ENCODE results near the gene STAMBPL1. TPM values are rescaled to one million over a fixed set of nuclear protein-coding genes. Genes with fewer than 3 reads are reported as not detected.

The STAMBPL1 gene
- total RNA-seq, 1 donor from 2014 or later, result 37.5 TPM

DNA sequence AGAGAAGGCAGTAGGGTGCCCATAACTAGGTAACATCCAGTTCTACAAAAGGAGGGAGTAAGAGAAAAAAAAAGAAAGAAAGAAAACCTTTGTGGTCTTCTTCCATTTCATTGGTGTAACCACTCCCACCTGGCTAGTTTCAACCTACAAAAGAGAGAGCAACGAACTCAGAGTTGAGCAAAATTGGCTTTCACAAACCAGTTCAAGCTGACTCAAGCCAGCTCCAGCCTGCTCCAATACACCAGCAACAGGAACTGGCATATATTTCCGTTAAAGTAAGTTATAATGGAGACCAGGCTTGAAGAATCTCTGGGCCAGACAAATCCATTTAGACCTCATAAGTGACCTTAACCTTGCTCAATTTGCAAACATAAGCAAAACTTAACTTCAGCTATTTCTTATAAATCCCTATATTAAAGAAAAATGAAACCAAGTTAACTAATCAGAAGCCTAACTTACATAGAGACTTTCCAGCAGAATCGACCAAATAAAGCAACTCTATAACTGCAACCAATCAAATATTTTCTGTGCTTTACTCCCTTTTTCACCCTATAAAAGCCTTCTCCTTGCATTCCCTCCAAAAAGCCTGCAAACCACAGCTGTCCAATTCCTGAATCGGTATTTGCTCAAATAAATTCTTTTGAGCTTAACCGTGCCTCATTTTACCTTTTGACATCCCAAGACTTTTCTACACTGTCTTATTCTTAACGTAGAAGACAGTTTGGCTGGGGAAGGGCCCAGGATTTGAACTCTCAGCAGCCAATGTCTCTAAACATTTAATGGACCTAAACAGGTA lies 38.5 kb upstream of the STAMBPL1 start:
- Mint-ChIP-seq H3K4me3 (no peak overlapping the region), H3K27ac (no peak overlapping the region), H3K9me3 (no peaks in the 10 kb centered on the region), H3K27me3 (ENCODE audit: insufficient read depth) (peaks cover 9% of the 10 kb centered on the region), H3K36me3 (ENCODE audit: low read depth) (no peaks in the 10 kb centered on the region), H3K4me1 (ENCODE audit: low read depth) (peaks cover 10% of the 10 kb centered on the region)
- no peak for DNase-seq (ENCODE audit: low spot score)
- intact Hi-C loops (cut with micrococcal nuclease), result no loop called here

GRCh38 chr10:88843171-88843570 lies 36.9 kb upstream of the STAMBPL1 start:
- H3K9me3 Mint-ChIP-seq, result no peaks in the 10 kb centered on the region
- H3K4me3 Mint-ChIP-seq, result no peak overlapping the region
- peaks cover 12% of the 10 kb centered on the region for H3K4me1 Mint-ChIP-seq (ENCODE audit: low read depth)
- H3K27ac Mint-ChIP-seq, result no peak overlapping the region
- no peaks in the 10 kb centered on the region for H3K36me3 Mint-ChIP-seq (ENCODE audit: low read depth)
- intact Hi-C loops (cut with micrococcal nuclease), result no loop called here
- no peak for DNase-seq (ENCODE audit: low spot score)
- H3K27me3 Mint-ChIP-seq (ENCODE audit: insufficient read depth), result peaks cover 9% of the 10 kb centered on the region

- intact Hi-C loops (cut with micrococcal nuclease), result loop anchor here (1.0 kb wide), 6 partner anchors 10 to 93 kb away; partner anchors contain the start of gene STAMBPL1
- H3K27ac Mint-ChIP-seq, result peak overlapping the region; percentile 45
- DNase-seq (ENCODE audit: low spot score), result no peak
- H3K36me3 Mint-ChIP-seq (ENCODE audit: low read depth), result no peaks in the 10 kb centered on the region
- H3K27me3 Mint-ChIP-seq (ENCODE audit: insufficient read depth), result peaks cover 4% of the 10 kb centered on the region
- H3K9me3 Mint-ChIP-seq, result no peaks in the 10 kb centered on the region
- H3K4me3 Mint-ChIP-seq, result peak overlapping the region; percentile 0
- H3K4me1 Mint-ChIP-seq (ENCODE audit: low read depth), result peaks cover 28% of the 10 kb centered on the region
Measured at GRCh38 chr10:88848499-88848898, 31.5 kb upstream of the STAMBPL1 start.

DNA sequence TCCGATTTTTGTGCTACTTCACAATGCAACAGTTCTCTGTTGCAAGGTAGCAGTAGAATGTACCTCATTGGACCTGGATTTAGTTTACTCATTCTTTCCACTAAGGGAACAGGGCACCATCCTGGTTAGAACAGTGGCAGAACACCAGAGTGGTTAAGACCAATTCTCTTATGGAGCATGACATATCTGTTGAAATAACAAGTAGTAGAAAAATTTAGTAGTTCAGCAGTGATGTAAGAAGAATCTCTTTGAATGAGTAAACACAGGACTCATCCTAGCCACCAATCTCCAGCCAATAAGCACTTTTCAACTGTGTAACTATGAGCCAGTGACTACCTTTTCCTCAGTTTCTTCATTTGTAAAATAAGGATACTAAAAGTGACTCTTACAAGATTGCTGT lies 30.8 kb upstream of the STAMBPL1 start:
- intact Hi-C loops (cut with micrococcal nuclease), result no loop called here
- no peak overlapping the region for H3K4me3 Mint-ChIP-seq
- no peaks in the 10 kb centered on the region for H3K9me3 Mint-ChIP-seq
- H3K27me3 Mint-ChIP-seq (ENCODE audit: insufficient read depth), result no peaks in the 10 kb centered on the region
- H3K4me1 Mint-ChIP-seq (ENCODE audit: low read depth), result peaks cover 28% of the 10 kb centered on the region
- peak overlapping the region; percentile 62 for H3K27ac Mint-ChIP-seq
- H3K36me3 Mint-ChIP-seq (ENCODE audit: low read depth), result no peaks in the 10 kb centered on the region
- no peak for DNase-seq (ENCODE audit: low spot score)

DNA sequence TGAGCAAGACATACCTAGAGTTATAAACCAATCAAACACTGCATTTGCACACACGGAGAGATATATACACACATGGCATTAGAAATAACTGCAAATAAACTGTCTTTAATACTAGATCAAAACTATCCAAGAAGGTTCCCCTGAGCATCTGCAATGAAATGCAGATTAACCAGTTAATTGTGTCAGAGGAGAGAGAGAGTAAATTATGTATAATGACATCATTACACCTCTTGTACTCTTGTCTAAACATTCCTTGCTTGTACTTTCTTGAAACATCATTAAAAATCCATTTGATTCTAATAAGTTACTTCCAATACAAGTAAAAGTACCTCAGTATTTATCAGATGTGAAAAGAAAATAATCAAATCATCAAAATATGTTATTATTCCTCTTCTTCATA lies 29.3 kb upstream of the STAMBPL1 start:
- intact Hi-C loops (cut with micrococcal nuclease), result no loop called here
- no peak overlapping the region for H3K27ac Mint-ChIP-seq
- no peak for DNase-seq (ENCODE audit: low spot score)
- no peak overlapping the region for H3K4me3 Mint-ChIP-seq
- peaks cover 28% of the 10 kb centered on the region for H3K4me1 Mint-ChIP-seq (ENCODE audit: low read depth)
- H3K36me3 Mint-ChIP-seq (ENCODE audit: low read depth), result no peaks in the 10 kb centered on the region
- H3K9me3 Mint-ChIP-seq, result no peaks in the 10 kb centered on the region
- no peaks in the 10 kb centered on the region for H3K27me3 Mint-ChIP-seq (ENCODE audit: insufficient read depth)

GRCh38 chr10:88851706-88852105 lies 28.3 kb upstream of the STAMBPL1 start, which contains the start of gene ANKRD22:
ANKRD22 (minus strand) TSS chr10:88851844; CDS start chr10:88851607, 237 bp downstream.
- H3K9me3 Mint-ChIP-seq, result no peaks in the 10 kb centered on the region
- DNase-seq (ENCODE audit: low spot score), result no peak
- peaks cover 28% of the 10 kb centered on the region for H3K4me1 Mint-ChIP-seq (ENCODE audit: low read depth)
- H3K36me3 Mint-ChIP-seq (ENCODE audit: low read depth), result no peaks in the 10 kb centered on the region
- no peak within 1 kb of the TSS for H3K4me3 Mint-ChIP-seq
- no peaks in the 10 kb centered on the region for H3K27me3 Mint-ChIP-seq (ENCODE audit: insufficient read depth)
- intact Hi-C loops (cut with micrococcal nuclease), result no loop called here
- H3K27ac Mint-ChIP-seq, result no peak within 1 kb of the TSS

- H3K4me3 Mint-ChIP-seq, result no peak overlapping the region
- peaks cover 28% of the 10 kb centered on the region for H3K4me1 Mint-ChIP-seq (ENCODE audit: low read depth)
- H3K27me3 Mint-ChIP-seq (ENCODE audit: insufficient read depth), result no peaks in the 10 kb centered on the region
- no peak for DNase-seq (ENCODE audit: low spot score)
- no peaks in the 10 kb centered on the region for H3K36me3 Mint-ChIP-seq (ENCODE audit: low read depth)
- H3K9me3 Mint-ChIP-seq, result no peaks in the 10 kb centered on the region
- intact Hi-C loops (cut with micrococcal nuclease), result no loop called here
- H3K27ac Mint-ChIP-seq, result no peak overlapping the region
Measured at GRCh38 chr10:88852327-88852726, 27.7 kb upstream of the STAMBPL1 start.

GRCh38 chr10:88853155-88853881 lies 26.7 kb upstream of the STAMBPL1 start:
- H3K36me3 Mint-ChIP-seq (ENCODE audit: low read depth), result no peaks in the 10 kb centered on the region
- no peaks in the 10 kb centered on the region for H3K9me3 Mint-ChIP-seq
- peaks cover 25% of the 10 kb centered on the region for H3K4me1 Mint-ChIP-seq (ENCODE audit: low read depth)
- H3K4me3 Mint-ChIP-seq, result no peak overlapping the region
- DNase-seq (ENCODE audit: low spot score), result no peak
- no peaks in the 10 kb centered on the region for H3K27me3 Mint-ChIP-seq (ENCODE audit: insufficient read depth)
- no peak overlapping the region for H3K27ac Mint-ChIP-seq
- intact Hi-C loops (cut with micrococcal nuclease), result no loop called here

DNA sequence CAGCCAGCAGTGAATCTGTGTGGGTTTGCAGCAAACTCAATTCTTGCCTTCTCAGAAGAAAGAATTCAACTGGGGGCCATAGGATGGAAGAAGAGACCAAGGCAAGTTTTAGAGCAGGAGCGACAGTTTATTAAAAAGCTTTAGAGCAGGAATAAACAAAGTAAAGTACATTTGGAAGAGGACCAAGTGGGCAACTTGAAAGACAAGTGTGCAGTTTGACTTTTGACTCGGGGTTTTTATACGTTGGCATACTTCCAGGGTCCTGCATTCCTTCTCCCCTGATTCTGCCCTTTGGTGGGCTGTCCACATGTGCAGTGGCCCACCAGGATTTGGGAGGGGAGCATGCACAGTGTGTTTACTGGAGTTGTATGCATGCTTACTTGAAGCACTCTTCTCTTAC lies 25.4 kb upstream of the STAMBPL1 start:
- Mint-ChIP-seq H3K27me3 (ENCODE audit: insufficient read depth) (no peaks in the 10 kb centered on the region), H3K9me3 (no peaks in the 10 kb centered on the region), H3K4me3 (no peak overlapping the region)

DNA sequence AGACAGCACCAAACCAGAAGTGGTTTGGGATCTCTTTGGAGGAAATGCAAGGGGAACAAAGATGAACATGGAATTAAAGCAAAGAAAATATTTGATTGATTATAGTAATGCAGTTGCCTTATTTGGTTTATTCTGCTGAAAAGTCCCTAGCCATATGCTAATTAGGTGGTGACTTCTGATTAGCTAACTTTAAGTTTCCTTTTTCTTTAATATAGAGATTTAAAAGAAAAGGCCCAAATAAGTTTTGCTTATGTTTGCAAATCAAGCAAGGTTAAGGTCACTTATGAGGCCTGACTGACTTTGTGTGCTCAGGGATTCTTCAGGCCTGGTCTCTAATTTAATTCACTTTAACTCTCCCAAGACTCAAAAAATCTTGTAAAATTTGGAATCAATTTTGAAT lies 22.2 kb upstream of the STAMBPL1 start:
- Mint-ChIP-seq H3K36me3 (ENCODE audit: low read depth) (no peaks in the 10 kb centered on the region), H3K4me1 (ENCODE audit: low read depth) (no peaks in the 10 kb centered on the region), H3K4me3 (no peak overlapping the region), H3K9me3 (no peaks in the 10 kb centered on the region), H3K27me3 (ENCODE audit: insufficient read depth) (peaks cover 10% of the 10 kb centered on the region), H3K27ac (no peak overlapping the region)
- no peak for DNase-seq (ENCODE audit: low spot score)
- intact Hi-C loops (cut with micrococcal nuclease), result loop anchor here (1.0 kb wide), 1 partner anchor 10 kb away; no protein-coding TSS in a partner anchor

More for the DNA sequence above, 25.4 kb upstream of the STAMBPL1 start:
- Mint-ChIP-seq H3K36me3 (ENCODE audit: low read depth) (no peaks in the 10 kb centered on the region), H3K4me1 (ENCODE audit: low read depth) (peaks cover 14% of the 10 kb centered on the region), H3K27ac (no peak overlapping the region)
- DNase-seq (ENCODE audit: low spot score), result no peak
- intact Hi-C loops (cut with micrococcal nuclease), result no loop called here

DNA sequence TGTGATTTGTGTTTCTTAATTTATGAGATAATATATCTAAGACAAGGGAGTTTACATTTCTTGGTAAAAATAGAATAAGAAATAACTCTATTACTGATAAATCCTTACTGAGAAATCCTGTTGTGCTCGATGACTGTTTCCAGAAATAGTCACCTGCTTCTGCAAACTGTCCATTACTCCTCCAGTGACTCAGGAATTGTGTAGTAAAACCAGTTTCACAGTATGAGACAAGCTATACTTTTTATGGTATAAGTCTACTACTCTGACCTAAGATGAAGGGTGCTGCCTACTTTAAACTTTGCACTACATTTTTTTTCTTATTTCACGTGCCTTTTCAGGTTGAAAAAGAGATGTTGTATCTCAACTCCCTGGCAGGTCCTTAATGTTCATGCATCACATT lies 21.6 kb upstream of the STAMBPL1 start:
- H3K36me3 Mint-ChIP-seq (ENCODE audit: low read depth), result no peaks in the 10 kb centered on the region
- H3K9me3 Mint-ChIP-seq, result no peaks in the 10 kb centered on the region
- no peak for DNase-seq (ENCODE audit: low spot score)
- peaks cover 10% of the 10 kb centered on the region for H3K27me3 Mint-ChIP-seq (ENCODE audit: insufficient read depth)
- intact Hi-C loops (cut with micrococcal nuclease), result loop anchor here (1.0 kb wide), 1 partner anchor 10 kb away; no protein-coding TSS in a partner anchor
- H3K4me1 Mint-ChIP-seq (ENCODE audit: low read depth), result no peaks in the 10 kb centered on the region
- no peak overlapping the region for H3K4me3 Mint-ChIP-seq
- H3K27ac Mint-ChIP-seq, result no peak overlapping the region

GRCh38 chr10:88861036-88861435 lies 19.0 kb upstream of the STAMBPL1 start:
- Mint-ChIP-seq H3K9me3 (no peaks in the 10 kb centered on the region), H3K36me3 (ENCODE audit: low read depth) (no peaks in the 10 kb centered on the region), H3K4me3 (no peak overlapping the region), H3K27ac (no peak overlapping the region), H3K27me3 (ENCODE audit: insufficient read depth) (peaks cover 20% of the 10 kb centered on the region), H3K4me1 (ENCODE audit: low read depth) (no peaks in the 10 kb centered on the region)
- no peak for DNase-seq (ENCODE audit: low spot score)
- intact Hi-C loops (cut with micrococcal nuclease), result no loop called here

DNA sequence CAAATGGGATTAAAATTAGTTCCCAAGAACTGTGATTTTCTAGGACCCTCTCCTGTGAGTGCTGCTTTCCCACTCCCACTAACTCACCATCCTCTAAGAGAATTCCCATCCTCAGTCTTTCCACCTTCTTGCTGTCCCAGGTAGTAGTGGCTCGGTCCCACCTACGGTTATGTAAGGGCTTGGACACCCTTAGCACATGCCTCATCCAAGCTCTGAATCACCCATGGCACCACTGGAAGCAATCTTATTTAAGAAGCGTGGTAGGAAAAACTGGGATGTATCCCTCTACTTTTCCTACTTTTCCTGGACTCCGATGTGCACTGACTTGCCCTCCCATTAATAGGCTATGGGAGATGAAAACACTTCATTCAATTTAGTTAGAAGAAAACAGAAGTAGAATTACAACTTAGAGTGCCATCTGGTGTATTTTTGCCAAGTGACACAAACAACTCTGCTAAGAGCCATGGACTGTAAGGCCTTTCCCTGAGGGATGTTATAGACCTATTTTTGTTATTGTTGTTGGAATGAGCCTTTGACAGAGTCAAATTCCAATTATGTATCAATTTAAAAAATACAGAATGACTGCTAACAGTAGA lies 14.7 kb upstream of the STAMBPL1 start:
- no peak overlapping the region for H3K4me3 Mint-ChIP-seq
- intact Hi-C loops (cut with micrococcal nuclease), result loop anchor here (1.0 kb wide), 1 partner anchor 30 kb away; no protein-coding TSS in a partner anchor
- no peaks in the 10 kb centered on the region for H3K36me3 Mint-ChIP-seq (ENCODE audit: low read depth)
- DNase-seq (ENCODE audit: low spot score), result no peak
- peaks cover 20% of the 10 kb centered on the region for H3K27me3 Mint-ChIP-seq (ENCODE audit: insufficient read depth)
- H3K9me3 Mint-ChIP-seq, result no peaks in the 10 kb centered on the region
- H3K4me1 Mint-ChIP-seq (ENCODE audit: low read depth), result no peaks in the 10 kb centered on the region
- H3K27ac Mint-ChIP-seq, result no peak overlapping the region
